Body of pancreas (tissue), 4 donors: Measurements from ENCODE around the gene TUBG2.

Experiments used
- CTCF ChIP-seq, 7 experiments: fragments of 450-650 bp in 4 of 7; fragments of 200-600 bp in 3 of 7; sonication (generic) in 3 of 7; IDR thresholded peaks; one replicate each; pipeline ENCODE4 v1.5.1; 2016 to 2019; ENCODE audit warnings: antibody characterized with exemption in 7 of 7
- POLR2A ChIP-seq, 3 donors: fragments of 450-650 bp; IDR thresholded peaks; one replicate each; pipeline ENCODE4 v1.6.1; 2016; ENCODE audit warnings: antibody characterized with exemption in 3 of 3, mild to moderate bottlenecking in 2 of 3

- TF ChIP-seq POLR2A (IDR thresholded peaks at IDR 0.05), result no peak
- TF ChIP-seq CTCF (IDR thresholded peaks at IDR 0.05), result no peak
Measured at GRCh38 chr17:42651392-42651791, 7.7 kb upstream of the TUBG2 start.
